HG03064 (cell line): Measurements from ENCODE around the gene MAGI2.

ENCODE experiments used
- ATAC-seq: cut with Tn5 transposase; IDR thresholded peaks from one replicate; pipeline ENCODE4 v1.9.1; 2021; ENCODE audit warnings: low read depth; ENCODE audit not compliant: unreplicated experiment

MAGI2 gene

DNA sequence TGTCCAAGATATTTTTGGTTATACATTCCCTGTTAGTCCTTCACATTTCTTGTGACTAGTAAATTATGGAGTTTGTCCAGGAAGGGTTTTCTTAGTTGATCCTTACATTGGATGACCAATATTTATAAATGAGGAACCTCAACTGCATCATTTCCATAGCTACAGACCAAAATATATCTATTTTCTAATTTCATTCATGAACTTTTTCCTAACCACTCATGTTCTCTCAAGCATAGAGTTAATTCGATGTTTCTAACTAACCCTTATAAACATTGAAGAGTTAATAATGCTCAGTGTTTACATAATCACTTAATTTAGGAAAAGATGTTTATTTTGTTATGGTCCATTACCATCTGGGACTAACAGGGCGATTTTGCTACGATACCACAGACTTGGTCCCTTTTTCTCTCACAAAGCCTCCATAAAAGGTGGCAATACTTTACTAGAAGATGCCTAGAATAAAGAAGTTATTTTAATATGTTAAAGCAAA lies 591.0 kb downstream of the MAGI2 start:
- no peak for ATAC-seq

- ATAC-seq, result no peak
Observed at GRCh38 chr7:78852951-78853350, 600.5 kb downstream of the MAGI2 start.

GRCh38 chr7:78850093-78850740 lies 603.2 kb downstream of the MAGI2 start:
- no peak for ATAC-seq

DNA sequence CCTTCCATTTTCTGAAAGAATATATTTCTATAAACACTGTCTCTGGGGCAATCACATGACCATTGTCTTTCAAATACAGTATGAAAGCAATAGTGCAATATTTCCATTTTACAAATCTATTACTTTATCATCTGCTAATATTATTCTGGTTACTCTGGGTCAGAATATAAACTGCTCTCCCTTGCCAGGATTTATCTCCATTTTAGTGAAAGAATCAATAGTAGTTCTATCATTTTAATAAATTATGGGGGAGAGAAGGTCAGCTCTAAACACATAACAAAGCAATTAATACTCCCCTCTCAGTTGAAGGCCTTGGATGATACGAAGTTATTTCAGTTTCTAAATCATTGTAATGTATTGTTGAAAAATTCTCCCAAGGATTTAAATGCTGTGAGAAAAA lies 608.3 kb downstream of the MAGI2 start:
- ATAC-seq, result no peak

DNA sequence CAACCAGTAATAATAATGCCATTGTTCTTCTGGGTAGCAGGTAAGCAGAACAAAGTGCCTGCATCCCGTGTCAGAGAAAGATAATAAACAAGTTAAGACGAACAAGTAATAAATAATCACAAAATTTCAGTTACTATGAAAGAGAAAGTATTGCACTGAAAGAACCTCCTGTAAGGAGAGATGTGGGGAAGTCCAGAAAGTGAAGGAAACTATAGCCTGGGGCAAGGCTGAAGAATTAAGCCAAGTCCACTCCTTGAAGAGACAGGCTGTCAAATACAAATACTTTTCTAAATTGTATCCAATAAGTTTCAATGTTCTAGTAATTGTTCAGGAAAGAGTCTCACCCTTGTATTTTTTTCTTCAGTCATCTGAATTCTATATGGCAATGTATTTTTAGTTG lies 611.4 kb downstream of the MAGI2 start:
- ATAC-seq, result no peak

- no peak for ATAC-seq
Observed at GRCh38 chr7:78835897-78836296, 617.6 kb downstream of the MAGI2 start.

DNA sequence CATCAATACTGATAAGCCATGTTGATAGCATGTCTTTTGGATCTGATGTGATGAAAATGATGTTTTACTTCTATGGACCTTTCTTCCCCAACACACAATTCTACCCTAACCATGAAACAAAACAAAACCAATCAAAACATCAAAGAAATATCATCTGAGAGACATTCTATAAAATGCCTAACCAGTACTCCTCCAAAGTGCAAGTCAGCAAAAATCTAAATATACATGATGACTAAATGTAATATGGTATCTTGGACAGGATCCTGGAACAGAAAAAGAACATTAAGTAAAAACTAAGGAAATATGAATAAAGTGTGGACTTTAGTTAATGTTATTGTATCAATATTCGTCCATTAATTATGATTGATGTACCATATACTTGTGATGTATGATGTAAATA lies 625.1 kb downstream of the MAGI2 start:
- ATAC-seq, result no peak

DNA sequence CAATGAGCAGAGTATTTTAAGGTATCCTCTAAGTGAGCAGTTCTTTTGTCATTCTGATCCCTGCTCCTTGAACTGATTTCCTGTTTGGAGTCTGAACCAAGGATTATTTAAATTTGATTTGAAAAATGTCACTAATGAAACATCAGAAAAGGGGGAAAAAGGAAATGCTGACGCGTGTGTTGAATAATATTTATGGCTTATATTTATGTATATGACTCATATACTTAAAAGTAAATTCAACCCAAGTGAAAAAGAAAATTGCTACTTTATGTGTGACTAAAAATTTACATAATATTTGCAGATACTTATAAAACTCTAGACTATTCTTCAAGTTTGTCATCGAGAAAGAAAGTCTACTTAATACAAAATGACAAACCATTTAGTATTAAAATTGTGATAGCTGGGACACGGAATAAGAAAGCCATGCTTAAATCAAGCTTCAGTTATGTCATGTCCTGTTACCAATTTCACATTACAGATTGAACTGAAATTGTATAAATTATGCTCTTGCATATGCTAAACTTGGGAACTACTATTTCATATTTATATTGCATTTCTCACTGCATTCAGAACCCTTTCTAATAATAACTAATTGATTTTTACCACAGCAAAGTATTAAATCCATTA lies 649.9 kb downstream of the MAGI2 start:
- ATAC-seq, result no peak

- no peak for ATAC-seq
Observed at GRCh38 chr7:78794101-78794500, 659.4 kb downstream of the MAGI2 start.

DNA sequence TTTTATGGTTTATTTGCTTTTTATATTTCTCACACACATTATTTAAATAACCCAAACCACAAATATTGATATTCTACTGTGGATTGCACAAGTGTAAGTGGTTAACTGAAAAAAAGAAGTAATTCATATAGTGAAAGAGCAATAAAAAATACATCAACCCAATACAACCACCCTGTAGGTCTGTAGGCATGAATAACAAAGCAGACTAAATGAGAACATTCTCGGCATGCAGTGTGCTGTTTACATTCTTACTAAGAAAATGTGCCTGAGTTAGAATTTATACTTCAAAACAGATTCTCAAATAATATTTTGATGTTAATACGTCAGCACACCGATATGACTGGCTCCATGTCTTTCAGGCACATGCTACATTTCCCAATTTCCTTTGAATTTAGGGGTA lies 660.8 kb downstream of the MAGI2 start:
- ATAC-seq, result no peak

DNA sequence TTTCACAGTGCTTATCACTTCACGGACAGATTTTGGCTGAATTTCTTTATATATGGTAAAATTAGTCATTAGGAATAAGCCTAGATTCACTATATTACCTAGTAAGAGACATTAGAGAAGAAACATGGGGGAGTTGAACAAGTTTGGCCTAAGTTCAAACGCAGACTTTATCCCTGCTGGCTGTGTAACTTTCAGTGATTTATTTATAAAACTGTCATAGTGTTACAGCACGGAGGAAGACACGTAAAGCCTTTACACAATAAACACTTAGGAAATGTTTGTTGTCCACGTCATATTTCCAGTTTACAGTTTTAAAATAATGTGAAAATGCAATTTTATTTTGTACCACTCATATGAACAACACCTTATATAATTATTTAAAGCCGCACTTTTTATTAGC lies 661.5 kb downstream of the MAGI2 start:
- no peak for ATAC-seq

GRCh38 chr7:78788464-78788863 lies 665.0 kb downstream of the MAGI2 start:
- ATAC-seq, result no peak

DNA sequence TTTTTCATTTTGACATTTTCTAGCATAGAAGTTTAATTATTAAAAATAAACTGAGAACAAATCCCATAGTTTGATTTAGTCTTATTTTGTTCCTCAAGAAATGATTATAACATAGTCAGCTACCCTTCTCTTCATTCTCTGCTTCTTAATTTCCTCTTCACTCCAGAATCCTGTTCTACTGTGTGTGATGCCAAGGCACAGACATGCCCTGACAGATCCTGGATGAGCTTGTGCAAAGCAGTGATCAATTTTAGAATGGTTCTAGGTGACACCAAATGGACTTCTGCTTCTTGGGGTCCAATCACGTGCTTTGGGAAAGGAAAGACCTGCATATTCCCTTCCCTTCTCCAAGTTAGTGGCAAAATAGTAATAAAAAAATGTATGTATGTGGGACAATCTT lies 665.6 kb downstream of the MAGI2 start:
- ATAC-seq, result no peak

- no peak for ATAC-seq
Observed at GRCh38 chr7:78786055-78786454, 667.4 kb downstream of the MAGI2 start.

- ATAC-seq, result no peak
Observed at GRCh38 chr7:78783179-78783962, 670.1 kb downstream of the MAGI2 start.

DNA sequence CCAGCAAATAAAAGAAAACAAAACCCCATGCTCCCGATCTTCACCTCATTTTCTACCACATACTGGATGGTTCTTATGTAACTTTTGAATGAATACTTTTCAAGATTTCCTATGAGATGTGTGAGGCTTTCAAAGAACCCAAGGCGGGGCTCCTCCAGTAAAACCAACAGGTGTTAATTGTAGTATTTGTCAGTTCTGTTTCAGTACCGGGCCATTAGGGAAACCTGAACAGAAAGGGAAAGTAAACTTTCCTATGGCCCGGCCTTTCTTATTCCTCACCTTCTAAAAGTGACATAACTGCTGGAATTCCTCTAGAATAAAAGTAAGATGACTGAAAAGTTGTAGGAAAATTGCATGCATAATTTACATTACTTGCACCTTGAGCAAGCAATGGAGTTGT lies 672.9 kb downstream of the MAGI2 start:
- ATAC-seq, result no peak

DNA sequence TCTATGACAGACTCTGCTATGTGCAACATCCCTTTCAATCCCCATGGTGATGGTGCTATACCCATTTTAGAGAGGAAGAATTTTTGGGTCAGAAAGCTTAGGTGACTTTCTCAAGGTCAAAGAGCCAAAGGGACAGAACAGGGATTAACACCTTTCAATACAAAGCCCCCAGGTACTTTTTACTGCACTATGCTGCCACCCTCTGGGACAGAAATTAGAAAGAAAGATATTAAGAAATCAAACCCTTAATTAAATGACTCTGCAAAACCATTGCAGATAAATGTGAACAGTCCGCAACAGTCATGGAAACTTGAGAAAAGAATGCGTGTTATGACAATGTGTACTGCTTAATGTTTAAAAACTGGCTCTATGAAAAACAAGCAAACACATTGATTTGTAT lies 673.7 kb downstream of the MAGI2 start:
- ATAC-seq, result no peak

DNA sequence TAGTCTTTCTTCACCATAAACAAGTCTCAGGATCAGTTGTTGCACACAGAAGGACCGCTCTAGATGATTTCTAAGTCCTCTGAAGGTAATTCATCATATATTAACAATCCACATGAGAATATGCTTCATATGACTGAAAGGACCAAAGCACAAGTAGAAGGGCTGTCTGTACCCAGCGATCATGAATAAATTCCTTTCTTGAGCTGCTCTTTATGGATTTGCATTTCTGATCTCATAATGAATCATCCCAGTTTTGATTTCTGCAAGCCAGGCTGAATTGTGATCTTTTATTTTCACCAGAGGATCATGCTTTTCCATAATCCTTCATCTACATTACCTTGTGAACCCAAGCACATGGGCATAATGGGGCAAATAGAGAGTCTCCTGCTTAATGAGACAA lies 675.6 kb downstream of the MAGI2 start:
- no peak for ATAC-seq

GRCh38 chr7:78770422-78771410 lies 682.8 kb downstream of the MAGI2 start:
- ATAC-seq, result no peak

- ATAC-seq, result peak; percentile 80
Observed at GRCh38 chr7:78769481-78770101, 683.9 kb downstream of the MAGI2 start.
